Activated naive CD4-positive, alpha-beta T cell treated with anti-CD3 and anti-CD28 coated beads, Interleukin-2, amount 10 ng/mL, durations not matched to agents 7 days and 5 days (primary cell): ENCODE data around the gene TENM4.

Source experiments
- CTCF ChIA-PET: fragments of 350-600 bp; sonication (Branson Sonifier 250); formaldehyde crosslinking; loops from one replicate; lab custom pipeline; 2021; ENCODE audit warnings: antibody characterized with exemption; lab: Charles Lee
- DNase-seq: peaks from one replicate; pipeline ENCODE4 v3.0.0-alpha.2; 2020
- H3K27ac Mint-ChIP-seq: one replicate; pipeline ENCODE4 v1.8.0; 2021; ENCODE audit warnings: mild to moderate bottlenecking, moderate library complexity, mixed read lengths
- H3K27me3 Mint-ChIP-seq: one replicate; pipeline ENCODE4 v1.8.0; 2021; ENCODE audit warnings: mild to moderate bottlenecking, mixed read lengths
- H3K36me3 Mint-ChIP-seq: one replicate; pipeline ENCODE4 v1.8.0; 2021; ENCODE audit warnings: mixed read lengths
- H3K4me1 Mint-ChIP-seq: one replicate; pipeline ENCODE4 v1.8.0; 2021; ENCODE audit warnings: mixed read lengths
- H3K4me3 Mint-ChIP-seq: one replicate; pipeline ENCODE4 v1.8.0; 2021; ENCODE audit warnings: mild to moderate bottlenecking, moderate library complexity, mixed read lengths
- H3K9me3 Mint-ChIP-seq: one replicate; pipeline ENCODE4 v1.8.0; 2021; ENCODE audit warnings: mixed read lengths

Gene TENM4

DNA sequence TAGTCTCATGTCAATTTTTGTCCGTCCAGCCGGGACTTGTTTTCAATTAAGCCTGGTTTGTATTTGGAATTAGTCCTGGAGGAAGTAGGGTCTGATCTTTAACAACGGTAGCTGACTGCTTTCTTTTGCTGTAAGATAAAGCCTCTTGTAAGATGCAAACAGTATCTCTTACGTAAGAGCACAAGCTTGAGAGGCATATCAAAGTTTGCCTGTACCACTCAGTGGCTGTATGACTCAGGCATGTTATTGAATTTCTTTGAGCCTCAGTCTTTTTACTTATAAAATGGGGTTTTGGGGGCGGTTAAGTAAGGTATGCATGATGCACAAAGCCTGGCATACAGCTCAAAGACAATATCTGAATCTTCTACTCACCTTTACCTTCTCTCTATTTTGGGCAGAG lies 667.8 kb downstream of the TENM4 start:
- Mint-ChIP-seq H3K27me3 (no peaks in the 10 kb centered on the region), H3K4me1 (no peaks in the 10 kb centered on the region), H3K27ac (no peak overlapping the region), H3K4me3 (no peak overlapping the region), H3K36me3 (no peaks in the 10 kb centered on the region), H3K9me3 (no peaks in the 10 kb centered on the region)
- no peak for DNase-seq
- CTCF ChIA-PET, result no interaction called here

DNA sequence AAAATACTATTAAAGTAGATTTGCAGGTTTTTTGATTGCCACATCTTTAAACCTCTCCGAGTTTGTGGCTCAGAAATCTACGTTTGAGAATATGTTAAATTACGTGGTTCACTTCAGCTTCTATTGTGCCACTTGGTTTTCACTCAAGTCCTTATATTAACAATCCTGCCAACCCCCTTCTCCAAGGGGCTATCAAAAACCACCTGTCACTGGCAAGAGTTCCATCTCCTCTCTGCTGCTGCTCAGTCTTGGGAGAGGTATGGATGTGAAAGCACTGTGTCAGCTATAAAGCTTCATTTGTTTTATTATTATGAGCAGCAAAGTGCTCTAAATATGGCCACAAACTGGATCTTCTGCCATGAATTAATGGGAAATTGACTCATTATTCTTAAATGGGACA lies 668.6 kb downstream of the TENM4 start:
- Mint-ChIP-seq H3K4me3 (no peak overlapping the region), H3K9me3 (no peaks in the 10 kb centered on the region), H3K27ac (no peak overlapping the region), H3K36me3 (no peaks in the 10 kb centered on the region), H3K4me1 (no peaks in the 10 kb centered on the region), H3K27me3 (no peaks in the 10 kb centered on the region)
- no peak for DNase-seq
- CTCF ChIA-PET, result no interaction called here

DNA sequence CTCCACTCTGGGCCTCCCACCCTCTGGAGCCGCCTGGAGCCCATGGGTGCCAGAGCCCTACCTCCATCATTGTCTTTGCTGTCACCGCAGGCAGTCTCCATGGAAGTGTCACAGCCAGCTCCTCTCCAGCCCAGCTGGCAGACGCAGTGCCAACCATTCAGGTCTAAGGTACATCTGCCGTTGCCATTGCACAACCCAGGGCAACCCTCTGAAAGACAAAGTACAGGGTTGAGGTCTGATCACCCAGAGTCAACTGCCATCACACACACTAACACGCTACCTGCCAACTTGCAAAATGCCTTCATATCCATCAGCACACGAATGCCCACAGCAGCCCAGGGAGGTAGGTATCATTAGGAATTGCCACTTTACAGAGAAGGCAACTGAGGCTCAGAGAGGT lies 669.9 kb downstream of the TENM4 start:
- Mint-ChIP-seq H3K9me3 (no peaks in the 10 kb centered on the region), H3K27ac (no peak overlapping the region), H3K27me3 (peaks cover 3% of the 10 kb centered on the region), H3K4me3 (no peak overlapping the region), H3K36me3 (no peaks in the 10 kb centered on the region), H3K4me1 (no peaks in the 10 kb centered on the region)
- CTCF ChIA-PET, result no interaction called here
- DNase-seq, result no peak

DNA sequence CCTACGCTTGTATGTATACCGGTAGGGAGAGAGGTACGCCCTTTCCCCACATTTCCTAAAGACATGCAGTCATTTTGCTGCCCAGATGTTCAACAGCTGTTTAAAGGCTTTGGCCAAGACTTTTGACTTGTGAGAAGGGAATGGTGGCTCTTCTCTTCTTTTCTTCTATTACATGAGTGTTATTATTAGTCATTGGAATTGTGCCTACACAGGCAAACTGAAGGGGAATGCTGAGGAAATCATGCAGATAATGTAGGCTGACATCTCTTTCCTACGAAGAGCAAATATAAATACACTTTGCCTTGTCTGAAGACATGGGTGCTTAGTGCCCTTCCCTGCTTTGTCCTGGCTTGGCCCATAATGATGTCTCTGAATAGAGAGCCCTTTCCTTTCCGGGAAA lies 671.9 kb downstream of the TENM4 start:
- DNase-seq, result no peak
- H3K27ac Mint-ChIP-seq, result no peak overlapping the region
- peaks cover 3% of the 10 kb centered on the region for H3K27me3 Mint-ChIP-seq
- no peaks in the 10 kb centered on the region for H3K9me3 Mint-ChIP-seq
- no peak overlapping the region for H3K4me3 Mint-ChIP-seq
- CTCF ChIA-PET, result no interaction called here
- no peaks in the 10 kb centered on the region for H3K36me3 Mint-ChIP-seq
- no peaks in the 10 kb centered on the region for H3K4me1 Mint-ChIP-seq

DNA sequence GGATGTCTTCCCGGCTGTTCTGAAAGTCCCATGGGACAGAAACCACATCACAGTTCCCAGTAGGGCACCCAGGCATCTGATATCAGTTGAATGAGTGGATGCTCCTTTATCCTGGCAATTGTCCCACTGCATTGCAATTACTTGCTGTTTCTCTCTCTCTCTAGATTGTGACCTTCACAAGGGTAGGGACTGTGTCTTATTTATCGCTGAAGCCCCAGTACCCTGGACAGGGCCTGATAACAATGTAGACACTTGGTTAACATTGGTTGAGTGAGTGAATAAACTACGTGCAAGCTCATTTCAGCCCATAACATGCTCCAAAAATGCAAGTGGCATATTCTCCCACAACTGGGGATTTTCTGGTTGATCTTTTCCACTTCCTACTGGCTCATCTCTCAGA lies 672.5 kb downstream of the TENM4 start:
- H3K4me3 Mint-ChIP-seq, result no peak overlapping the region
- CTCF ChIA-PET, result no interaction called here
- peaks cover 3% of the 10 kb centered on the region for H3K27me3 Mint-ChIP-seq
- H3K36me3 Mint-ChIP-seq, result no peaks in the 10 kb centered on the region
- no peaks in the 10 kb centered on the region for H3K4me1 Mint-ChIP-seq
- no peaks in the 10 kb centered on the region for H3K9me3 Mint-ChIP-seq
- DNase-seq, result no peak
- no peak overlapping the region for H3K27ac Mint-ChIP-seq

DNA sequence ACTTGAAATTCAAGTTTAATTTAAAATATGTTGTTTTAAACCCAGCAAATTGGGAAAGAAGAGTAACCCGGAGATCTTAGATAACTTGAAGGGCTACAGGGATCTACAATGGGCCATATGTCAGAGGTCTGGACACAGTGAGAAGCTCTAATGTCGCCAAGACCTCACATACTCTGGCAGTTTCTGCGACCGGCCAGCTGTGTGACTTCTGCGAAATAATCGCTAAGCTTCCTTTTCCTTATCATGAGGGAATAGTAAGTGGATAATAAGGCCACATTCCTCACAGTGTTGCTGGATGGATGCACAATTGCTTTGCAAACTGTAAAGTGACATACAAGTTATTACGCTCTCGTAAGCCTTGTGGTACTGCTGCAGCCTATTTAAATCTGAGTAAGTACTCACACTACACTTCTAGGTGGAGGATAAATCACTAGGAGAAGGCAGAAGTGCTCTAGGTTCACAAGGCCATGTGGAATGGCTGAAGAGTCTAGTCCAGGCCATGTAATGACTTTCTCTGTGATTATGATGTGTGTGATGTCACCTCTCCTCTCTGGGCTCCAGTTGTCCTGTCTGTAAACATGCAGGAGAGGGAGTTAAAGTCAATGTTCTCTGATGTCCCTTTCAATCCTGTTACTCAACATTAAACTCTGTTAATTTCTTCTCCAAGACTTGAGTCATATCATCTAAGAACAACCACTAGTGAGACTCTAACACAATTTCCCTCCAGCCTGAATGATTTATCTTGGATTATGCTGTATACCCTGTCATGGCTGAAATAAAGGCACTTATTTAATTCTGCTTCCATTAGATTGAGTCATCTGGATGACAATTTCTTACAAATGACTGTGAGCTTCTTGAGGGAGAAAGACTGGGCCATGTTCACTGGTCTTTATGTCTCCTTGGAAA lies 673.5 kb downstream of the TENM4 start:
- CTCF ChIA-PET, result interaction anchor here (0.7 kb wide), 1 partner anchor 690 kb away, joined by 3 read pairs; no protein-coding TSS in a partner anchor
- H3K36me3 Mint-ChIP-seq, result no peaks in the 10 kb centered on the region
- DNase-seq, result no peak
- H3K4me1 Mint-ChIP-seq, result no peaks in the 10 kb centered on the region
- no peak overlapping the region for H3K27ac Mint-ChIP-seq
- H3K4me3 Mint-ChIP-seq, result no peak overlapping the region
- peaks cover 3% of the 10 kb centered on the region for H3K27me3 Mint-ChIP-seq
- no peaks in the 10 kb centered on the region for H3K9me3 Mint-ChIP-seq

DNA sequence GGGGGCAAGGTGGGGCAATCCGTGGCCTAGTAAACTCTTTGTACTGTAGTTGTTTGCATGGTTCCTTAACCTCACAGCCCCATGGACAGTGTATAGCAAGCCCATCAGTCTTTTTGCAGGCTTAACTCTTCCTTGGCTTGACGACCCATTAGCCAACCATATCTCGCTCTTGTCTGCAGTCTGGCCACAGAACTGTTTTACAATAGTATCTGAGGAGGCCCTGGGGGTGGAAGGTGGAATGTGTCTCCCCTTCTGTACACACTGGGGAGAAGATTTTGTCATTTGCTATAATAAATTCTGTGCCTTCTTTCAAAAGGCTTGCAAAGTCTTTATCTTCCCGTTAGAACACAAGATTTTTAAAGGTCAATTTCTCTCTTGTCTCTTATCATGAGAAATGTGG lies 675.9 kb downstream of the TENM4 start:
- CTCF ChIA-PET, result no interaction called here

DNA sequence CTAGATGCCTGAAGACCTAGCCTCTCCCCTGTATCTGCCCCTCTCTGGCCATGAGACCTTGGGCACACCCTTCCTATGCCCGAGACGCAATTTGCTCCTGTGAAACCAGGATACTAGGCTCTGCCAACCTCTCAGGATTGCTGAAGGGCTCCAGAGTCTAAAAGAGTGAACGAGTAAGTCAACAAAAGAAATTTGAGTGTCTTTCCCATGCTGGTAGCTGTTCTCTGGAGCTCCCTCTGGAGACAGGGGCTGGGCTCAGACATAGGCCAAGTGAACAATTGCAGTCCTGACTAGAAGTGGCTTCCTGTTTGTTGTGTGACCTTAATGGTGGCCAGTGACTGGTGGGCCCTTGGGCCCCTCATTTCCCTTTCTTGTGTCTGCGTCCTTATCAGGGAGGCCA lies 677.2 kb downstream of the TENM4 start:
- CTCF ChIA-PET, result no interaction called here
- Mint-ChIP-seq H3K4me1 (no peaks in the 10 kb centered on the region), H3K4me3 (no peak overlapping the region), H3K27me3 (peaks cover 6% of the 10 kb centered on the region), H3K27ac (no peak overlapping the region), H3K36me3 (no peaks in the 10 kb centered on the region), H3K9me3 (no peaks in the 10 kb centered on the region)
- no peak for DNase-seq

More for the DNA sequence above, 675.9 kb downstream of the TENM4 start:
- DNase-seq, result no peak
- H3K27ac Mint-ChIP-seq, result no peak overlapping the region
- no peaks in the 10 kb centered on the region for H3K36me3 Mint-ChIP-seq
- no peak overlapping the region for H3K4me3 Mint-ChIP-seq
- no peaks in the 10 kb centered on the region for H3K9me3 Mint-ChIP-seq
- no peaks in the 10 kb centered on the region for H3K4me1 Mint-ChIP-seq
- H3K27me3 Mint-ChIP-seq, result peaks cover 3% of the 10 kb centered on the region

DNA sequence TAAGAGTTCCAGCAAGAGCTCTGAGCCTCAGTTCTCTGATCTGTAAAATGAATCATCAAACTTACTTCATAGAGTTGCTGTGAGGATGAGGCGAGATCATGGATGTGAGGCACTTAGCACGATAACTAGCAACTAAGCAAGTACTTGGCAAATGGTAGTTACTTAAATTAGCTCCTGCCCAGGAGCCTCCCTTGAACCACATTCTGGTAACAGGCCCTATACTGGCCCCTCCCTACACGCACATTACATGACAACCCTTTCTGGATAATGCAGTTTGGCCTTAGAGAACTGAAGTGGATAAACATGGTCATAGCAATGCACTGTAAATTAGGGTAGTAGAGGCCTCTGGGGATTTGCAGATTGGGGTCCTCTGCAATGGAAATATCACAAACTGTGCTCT lies 678.7 kb downstream of the TENM4 start:
- Mint-ChIP-seq H3K27me3 (peaks cover 6% of the 10 kb centered on the region), H3K27ac (no peak overlapping the region), H3K4me1 (no peaks in the 10 kb centered on the region), H3K36me3 (no peaks in the 10 kb centered on the region), H3K9me3 (no peaks in the 10 kb centered on the region), H3K4me3 (no peak overlapping the region)
- CTCF ChIA-PET, result no interaction called here
- DNase-seq, result no peak

DNA sequence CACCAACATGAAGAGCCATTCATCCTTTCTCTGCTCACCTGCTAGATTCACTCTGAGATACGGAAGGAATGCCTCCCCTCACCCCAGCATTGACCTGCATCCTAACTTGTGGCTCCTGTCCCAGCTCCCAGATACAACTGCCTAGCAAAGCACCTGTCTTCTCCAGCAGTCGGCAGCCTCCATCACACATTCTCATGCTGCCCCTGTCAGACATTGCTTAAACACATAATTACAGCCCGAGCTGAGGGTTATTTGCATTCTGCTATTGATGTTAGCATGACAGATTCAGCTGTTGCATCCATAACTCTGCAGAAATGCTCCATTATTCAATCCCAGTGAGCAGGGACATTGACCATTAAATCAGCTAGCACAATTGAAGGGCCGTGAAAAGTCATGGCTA lies 681.8 kb downstream of the TENM4 start:
- Mint-ChIP-seq H3K36me3 (no peaks in the 10 kb centered on the region), H3K27ac (no peak overlapping the region), H3K9me3 (no peaks in the 10 kb centered on the region), H3K27me3 (peaks cover 7% of the 10 kb centered on the region), H3K4me3 (no peak overlapping the region), H3K4me1 (no peaks in the 10 kb centered on the region)
- CTCF ChIA-PET, result no interaction called here
- no peak for DNase-seq

DNA sequence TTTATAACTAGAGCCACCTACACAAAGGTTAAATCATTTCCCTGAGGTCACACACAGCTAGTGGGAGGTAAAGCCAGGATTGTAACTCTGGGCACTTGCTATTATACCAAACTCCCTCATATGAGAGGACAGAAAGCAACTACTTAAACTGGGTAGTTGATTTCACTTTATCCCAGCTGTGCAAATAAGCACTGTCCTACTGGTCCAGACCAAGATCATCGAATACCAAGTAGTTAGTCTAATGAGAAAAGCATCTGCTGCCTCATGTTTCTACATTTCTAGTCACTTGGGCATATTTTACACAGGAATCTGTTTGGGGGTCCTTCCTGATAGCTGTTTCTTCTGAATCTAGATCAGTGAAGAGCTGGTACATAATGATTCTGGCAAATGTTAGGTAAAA lies 687.5 kb downstream of the TENM4 start:
- no peak for DNase-seq
- H3K27ac Mint-ChIP-seq, result no peak overlapping the region
- no peaks in the 10 kb centered on the region for H3K4me1 Mint-ChIP-seq
- CTCF ChIA-PET, result no interaction called here
- H3K36me3 Mint-ChIP-seq, result no peaks in the 10 kb centered on the region
- peaks cover 12% of the 10 kb centered on the region for H3K27me3 Mint-ChIP-seq
- no peak overlapping the region for H3K4me3 Mint-ChIP-seq
- H3K9me3 Mint-ChIP-seq, result no peaks in the 10 kb centered on the region

DNA sequence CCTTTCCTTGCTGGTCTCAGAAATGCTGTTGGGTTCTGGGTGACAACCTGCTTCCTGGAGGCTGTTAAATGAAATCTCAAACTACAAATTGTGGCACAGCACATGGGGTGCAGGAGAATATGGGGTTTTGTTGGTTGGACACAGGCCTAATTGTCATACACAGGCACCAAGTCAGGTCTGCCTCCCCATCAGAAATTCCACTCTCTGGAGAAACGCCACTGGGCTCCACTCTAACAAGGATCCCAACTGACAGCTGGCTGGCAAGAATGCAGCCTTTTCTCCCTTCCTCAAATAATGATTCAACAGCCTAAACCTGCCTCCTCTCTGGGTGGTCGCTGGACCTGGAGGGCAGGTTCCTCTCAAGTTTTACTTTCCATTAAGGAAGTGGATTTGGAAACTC lies 688.3 kb downstream of the TENM4 start:
- H3K4me1 Mint-ChIP-seq, result no peaks in the 10 kb centered on the region
- CTCF ChIA-PET, result no interaction called here
- no peak for DNase-seq

DNA sequence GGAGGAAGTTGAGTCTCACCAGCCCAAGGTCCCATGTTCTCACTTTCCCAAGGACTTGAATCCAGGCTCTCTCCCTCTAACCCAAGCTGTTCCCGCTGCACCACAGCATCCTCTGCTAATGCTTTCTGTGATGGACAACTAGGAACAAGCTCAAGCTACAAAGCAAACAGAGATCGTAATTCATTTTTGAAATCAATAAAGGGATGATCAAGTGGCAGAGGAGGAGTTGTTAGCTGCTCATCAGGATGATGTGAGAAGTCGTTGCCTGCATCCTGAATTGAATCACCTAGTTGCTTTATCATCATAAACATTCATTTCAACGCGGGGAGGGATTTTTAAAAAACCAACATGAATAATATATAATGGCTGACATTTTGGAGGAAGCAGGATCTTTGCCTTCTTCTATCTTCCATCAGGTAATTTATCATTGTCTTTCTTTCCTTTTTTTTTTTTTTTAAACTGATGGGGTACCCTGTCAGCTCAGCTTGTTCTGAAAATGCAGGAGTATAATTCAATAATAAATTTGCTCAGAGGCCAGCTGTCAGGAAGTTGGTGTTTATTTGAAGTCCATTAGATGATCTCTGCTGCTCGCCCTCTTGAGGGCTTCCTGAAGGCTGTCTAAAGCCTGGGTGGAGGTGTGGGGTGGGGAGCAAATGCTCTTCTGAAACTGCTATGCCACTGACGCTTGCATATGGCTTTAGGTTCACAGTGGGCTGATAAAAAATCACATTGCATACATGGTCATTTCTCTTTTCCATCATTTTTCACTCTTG lies 691.7 kb downstream of the TENM4 start:
- Mint-ChIP-seq H3K9me3 (no peaks in the 10 kb centered on the region), H3K27ac (no peak overlapping the region), H3K4me1 (no peaks in the 10 kb centered on the region), H3K4me3 (no peak overlapping the region), H3K36me3 (no peaks in the 10 kb centered on the region), H3K27me3 (peaks cover 8% of the 10 kb centered on the region)
- no peak for DNase-seq
- CTCF ChIA-PET, result no interaction called here

More for the DNA sequence above, 688.3 kb downstream of the TENM4 start:
- Mint-ChIP-seq H3K9me3 (no peaks in the 10 kb centered on the region), H3K27ac (no peak overlapping the region), H3K27me3 (peaks cover 12% of the 10 kb centered on the region), H3K36me3 (no peaks in the 10 kb centered on the region), H3K4me3 (no peak overlapping the region)

DNA sequence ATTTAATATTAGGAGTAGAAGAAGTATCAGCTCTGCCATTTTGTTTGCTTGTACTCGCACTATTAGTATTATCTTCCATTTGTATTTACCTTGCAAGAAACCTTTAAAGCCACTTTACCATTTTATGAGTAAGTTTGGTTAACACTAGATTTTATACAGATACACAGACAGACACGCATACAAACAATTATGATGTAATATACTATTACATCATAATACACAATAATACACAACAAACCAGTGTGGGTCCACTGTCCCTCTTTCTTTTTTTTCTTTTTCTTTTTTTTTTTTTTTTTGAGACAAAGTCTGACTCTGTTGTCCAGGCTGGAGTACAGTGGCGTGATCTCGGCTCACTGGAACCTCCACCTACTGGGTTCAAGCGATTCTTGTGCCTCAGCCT lies 695.9 kb downstream of the TENM4 start:
- H3K36me3 Mint-ChIP-seq, result no peaks in the 10 kb centered on the region
- no peak overlapping the region for H3K4me3 Mint-ChIP-seq
- DNase-seq, result no peak
- CTCF ChIA-PET, result no interaction called here
- no peaks in the 10 kb centered on the region for H3K9me3 Mint-ChIP-seq
- H3K4me1 Mint-ChIP-seq, result no peaks in the 10 kb centered on the region
- H3K27me3 Mint-ChIP-seq, result no peaks in the 10 kb centered on the region
- no peak overlapping the region for H3K27ac Mint-ChIP-seq

DNA sequence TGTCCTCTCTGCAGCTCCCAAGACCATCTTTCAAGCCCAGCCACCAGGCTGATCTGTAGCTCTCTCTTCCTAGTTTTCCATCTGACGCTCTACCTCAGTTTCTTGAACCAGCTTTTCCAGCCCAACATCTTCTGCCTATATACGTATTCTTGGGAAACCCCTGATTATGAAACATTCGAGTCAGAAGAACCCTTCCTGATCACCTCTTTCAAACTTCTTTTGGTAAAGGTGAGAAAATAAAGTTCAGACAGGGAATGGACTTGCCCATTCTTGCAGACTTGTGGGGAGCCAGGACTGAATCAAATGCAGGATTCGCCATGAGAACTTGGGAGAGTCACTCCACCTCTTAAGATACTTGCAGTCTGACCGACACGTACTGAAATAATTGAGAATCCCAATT lies 696.6 kb downstream of the TENM4 start:
- Mint-ChIP-seq H3K36me3 (no peaks in the 10 kb centered on the region), H3K4me3 (no peak overlapping the region), H3K4me1 (no peaks in the 10 kb centered on the region), H3K27ac (no peak overlapping the region), H3K9me3 (no peaks in the 10 kb centered on the region), H3K27me3 (no peaks in the 10 kb centered on the region)
- DNase-seq, result no peak
- CTCF ChIA-PET, result no interaction called here
